ENCODE measurements around the gene HERPUD2. TPM values are rescaled to one million over a fixed set of nuclear protein-coding genes. Genes with fewer than 3 reads are reported as not detected.

The HERPUD2 gene
- total and polyA plus RNA-seq, 2 experiments from 2014 or later = 15.2 to 22.7 TPM

- no peak for TF ChIP-seq EZH2phosphoT487 (IDR thresholded peaks at IDR 0.05; ENCODE audit: insufficient read depth, low read depth)
- TF ChIP-seq EZH2 (IDR thresholded peaks at IDR 0.05; ENCODE audit: insufficient read depth, poor library complexity, severe bottlenecking) = no peak
- in situ Hi-C loops (cut with MboI) = loop anchor here (25.0 kb wide), 1 partner anchor 590 kb away; no protein-coding TSS in a partner anchor
- H2AFZ ChIP-seq = no peak overlapping the region
Measured at GRCh38 chr7:35722054-35722849, 27.3 kb upstream of the HERPUD2 start.

DNA sequence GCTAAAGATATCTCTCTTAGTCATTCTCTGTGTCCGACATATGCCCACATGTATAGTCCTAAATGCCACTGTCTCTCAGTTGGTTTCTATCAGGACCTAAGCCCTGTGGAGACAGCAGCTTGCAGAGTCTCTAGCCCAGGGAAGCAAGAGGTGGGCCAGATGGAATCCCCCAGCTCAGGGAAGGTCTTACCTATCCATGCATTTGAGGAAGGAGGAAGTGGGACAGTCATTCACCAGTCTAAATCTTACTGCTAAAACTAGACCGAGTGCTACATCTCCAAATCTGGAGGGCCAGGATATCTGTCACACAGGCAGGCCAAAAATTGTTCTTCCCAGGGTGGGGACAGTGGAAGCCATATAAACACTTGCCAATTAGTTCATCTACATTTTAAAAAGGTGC, 26.4 kb upstream of the HERPUD2 start:
- TF ChIP-seq EZH2phosphoT487 (IDR thresholded peaks at IDR 0.05; ENCODE audit: insufficient read depth, low read depth) (no peak), EZH2 (IDR thresholded peaks at IDR 0.05; ENCODE audit: insufficient read depth, poor library complexity, severe bottlenecking) (no peak)
- H3K4me3 ChIP-seq = no peak overlapping the region
- no peaks in the 10 kb centered on the region for H3K27me3 ChIP-seq (replicated peaks; ENCODE audit: insufficient read depth)
- no peak for DNase-seq
- H3K79me2 ChIP-seq (ENCODE audit: insufficient read depth) = no peaks in the 10 kb centered on the region
- no peak overlapping the region for H3K9ac ChIP-seq
- H3F3A ChIP-seq (ENCODE audit: insufficient read depth) = no peaks in the 10 kb centered on the region; the same call in 1 of the 2 replicates
- H4K20me1 ChIP-seq (ENCODE audit: insufficient read depth) = no peaks in the 10 kb centered on the region
- peaks cover 3% of the 10 kb centered on the region for H3K4me1 ChIP-seq (ENCODE audit: insufficient read depth)
- no peak overlapping the region for H3K4me2 ChIP-seq (ENCODE audit: unreplicated experiment)
- no peak overlapping the region for H2AFZ ChIP-seq
- no peaks in the 10 kb centered on the region for H3K9me3 ChIP-seq (ENCODE audit: low read depth)
- H3K36me3 ChIP-seq (ENCODE audit: low read depth) = no peaks in the 10 kb centered on the region
- 91 to 95% methylated on average over 2 of the region's 2 CpGs for WGBS, 2 experiments (ENCODE audit: low coverage in 1 of 2, low lambda C conversion rate in 2 of 2, missing lambda C conversion rate in 2 of 2)
- in situ Hi-C loops (cut with MboI) = loop anchor here (25.0 kb wide), 1 partner anchor 591 kb away; no protein-coding TSS in a partner anchor
- H3K9me2 ChIP-seq (ENCODE audit: insufficient read depth) = no peaks in the 10 kb centered on the region
- no peak overlapping the region for H3K27ac ChIP-seq

More at GRCh38 chr7:35722054-35722849, 27.3 kb upstream of the HERPUD2 start:
- Histone ChIP-seq H3K9me2 (ENCODE audit: insufficient read depth) (no peaks in the 10 kb centered on the region), H3K27ac (no peak overlapping the region), H3K9ac (no peak overlapping the region), H3K27me3 (replicated peaks; ENCODE audit: insufficient read depth) (no peaks in the 10 kb centered on the region), H3K4me3 (no peak overlapping the region), H3K9me3 (ENCODE audit: low read depth) (no peaks in the 10 kb centered on the region), H4K20me1 (ENCODE audit: insufficient read depth) (no peaks in the 10 kb centered on the region), H3K4me1 (ENCODE audit: insufficient read depth) (no peaks in the 10 kb centered on the region), H3K36me3 (ENCODE audit: low read depth) (no peaks in the 10 kb centered on the region), H3F3A (ENCODE audit: insufficient read depth) (no peaks in the 10 kb centered on the region), H3K4me2 (ENCODE audit: unreplicated experiment) (no peak overlapping the region), H3K79me2 (ENCODE audit: insufficient read depth) (no peaks in the 10 kb centered on the region)
- WGBS, 2 experiments (ENCODE audit: low coverage in 1 of 2, low lambda C conversion rate in 2 of 2, missing lambda C conversion rate in 2 of 2) = 71 to 72% methylated on average over 7 of the region's 7 CpGs
- no peak for DNase-seq

GRCh38 chr7:35720849-35721248, 25.9 kb upstream of the HERPUD2 start:
- H3K79me2 ChIP-seq (ENCODE audit: insufficient read depth) = no peaks in the 10 kb centered on the region
- no peak overlapping the region for H3K4me2 ChIP-seq (ENCODE audit: unreplicated experiment)
- H3K4me1 ChIP-seq (ENCODE audit: insufficient read depth) = peaks cover 8% of the 10 kb centered on the region
- no peaks in the 10 kb centered on the region; the same call in 1 of the 2 replicates for H3F3A ChIP-seq (ENCODE audit: insufficient read depth)
- TF ChIP-seq EZH2phosphoT487 (IDR thresholded peaks at IDR 0.05; ENCODE audit: insufficient read depth, low read depth) = no peak
- TF ChIP-seq EZH2 (IDR thresholded peaks at IDR 0.05; ENCODE audit: insufficient read depth, poor library complexity, severe bottlenecking) = no peak
- H3K27ac ChIP-seq = no peak overlapping the region
- no peaks in the 10 kb centered on the region for H3K9me2 ChIP-seq (ENCODE audit: insufficient read depth)
- no peak overlapping the region for H2AFZ ChIP-seq
- no peaks in the 10 kb centered on the region for H3K36me3 ChIP-seq (ENCODE audit: low read depth)
- H3K9me3 ChIP-seq (ENCODE audit: low read depth) = no peaks in the 10 kb centered on the region
- H3K9ac ChIP-seq = no peak overlapping the region
- in situ Hi-C loops (cut with MboI) = loop anchor here (25.0 kb wide), 1 partner anchor 591 kb away; no protein-coding TSS in a partner anchor
- no peaks in the 10 kb centered on the region for H3K27me3 ChIP-seq (replicated peaks; ENCODE audit: insufficient read depth)
- H3K4me3 ChIP-seq = no peak overlapping the region
- H4K20me1 ChIP-seq (ENCODE audit: insufficient read depth) = no peaks in the 10 kb centered on the region
- DNase-seq = no peak

GRCh38 chr7:35720032-35720431, 25.1 kb upstream of the HERPUD2 start:
- Histone ChIP-seq H3K27me3 (replicated peaks; ENCODE audit: insufficient read depth) (no peaks in the 10 kb centered on the region), H3K27ac (no peak overlapping the region), H3K79me2 (ENCODE audit: insufficient read depth) (no peaks in the 10 kb centered on the region), H3K9ac (no peak overlapping the region), H3K36me3 (ENCODE audit: low read depth) (no peaks in the 10 kb centered on the region), H3K9me2 (ENCODE audit: insufficient read depth) (no peaks in the 10 kb centered on the region), H3F3A (ENCODE audit: insufficient read depth) (no peaks in the 10 kb centered on the region; the same call in 1 of the 2 replicates), H2AFZ (no peak overlapping the region), H3K4me2 (ENCODE audit: unreplicated experiment) (no peak overlapping the region), H4K20me1 (ENCODE audit: insufficient read depth) (no peaks in the 10 kb centered on the region), H3K4me3 (no peak overlapping the region), H3K4me1 (ENCODE audit: insufficient read depth) (peaks cover 9% of the 10 kb centered on the region), H3K9me3 (ENCODE audit: low read depth) (no peaks in the 10 kb centered on the region)
- in situ Hi-C loops (cut with MboI) = loop anchor here (25.0 kb wide), 1 partner anchor 592 kb away; no protein-coding TSS in a partner anchor
- no peak for DNase-seq
- WGBS, 2 experiments (ENCODE audit: low coverage in 1 of 2, low lambda C conversion rate in 2 of 2, missing lambda C conversion rate in 2 of 2) = 74 to 85% methylated on average over 1 of the region's 1 CpG
- no peak for TF ChIP-seq EZH2phosphoT487 (IDR thresholded peaks at IDR 0.05; ENCODE audit: insufficient read depth, low read depth)
- TF ChIP-seq EZH2 (IDR thresholded peaks at IDR 0.05; ENCODE audit: insufficient read depth, poor library complexity, severe bottlenecking) = no peak
